Measurements from ENCODE around the gene ITFG2. TPM values are rescaled to one million over a fixed set of nuclear protein-coding genes. Genes with fewer than 3 reads are reported as not detected.

The ITFG2 gene
- total and polyA plus RNA-seq, 2 of the 13 experiments (the other 11 are each of a cell fraction or from before 2014, with no cell fraction given) = 14.8 to 15.5 TPM

- FAIRE-seq (no peak), ATAC-seq (no peak)
- H3K27me3 ChIP-seq (ENCODE audit: control insufficient read depth in 1 of 2, insufficient read depth in 2 of 2, low read length in 2 of 2) = peaks cover 5 to 58% of the 10 kb centered on the region in 2 experiments; a peak in 4 of 5 replicates
- TF ChIP-seq ZNF143 (CRISPR knock-in tag; IDR thresholded peaks at IDR 0.05) = no peak
- TF ChIP-seq ARID4A (CRISPR knock-in tag; IDR thresholded peaks at IDR 0.05; ENCODE audit: borderline replicate concordance) = no peak
- TF ChIP-seq ATF4 (CRISPR knock-in tag; IDR thresholded peaks at IDR 0.05) = no peak
- TF ChIP-seq ZNF281 (CRISPR knock-in tag; IDR thresholded peaks at IDR 0.05; ENCODE audit: borderline replicate concordance) = no peak
- TF ChIP-seq GPN1 (CRISPR knock-in tag; IDR thresholded peaks at IDR 0.05; ENCODE audit: borderline replicate concordance) = no peak
- TF ChIP-seq ZNF558 (CRISPR knock-in tag; IDR thresholded peaks at IDR 0.05; ENCODE audit: borderline replicate concordance) = no peak
- TF ChIP-seq CSRNP2 (CRISPR knock-in tag; conservative IDR thresholded peaks at IDR 0.05; ENCODE audit: low read depth) = no peak
- TF ChIP-seq ZNF577 (CRISPR knock-in tag; IDR thresholded peaks at IDR 0.05; ENCODE audit: borderline replicate concordance, low read depth) = no peak
- no peak for TF ChIP-seq CCDC6 (CRISPR knock-in tag; IDR thresholded peaks at IDR 0.05)
- TF ChIP-seq MXD3 (CRISPR knock-in tag; IDR thresholded peaks at IDR 0.05) = no peak
- TF ChIP-seq REPIN1 (CRISPR knock-in tag; IDR thresholded peaks at IDR 0.05; ENCODE audit: borderline replicate concordance, low read depth) = no peak
- no peak for TF ChIP-seq PLSCR1 (CRISPR knock-in tag; IDR thresholded peaks at IDR 0.05; ENCODE audit: borderline replicate concordance)
- no peak for TF ChIP-seq FOXC1 (CRISPR knock-in tag; IDR thresholded peaks at IDR 0.05; ENCODE audit: borderline replicate concordance)
Observed at GRCh38 chr12:2775431-2775830, 37.0 kb upstream of the ITFG2 start.

More at GRCh38 chr12:2775431-2775830, 37.0 kb upstream of the ITFG2 start:
- Histone ChIP-seq H3K36me3 (replicated peaks in 1 of 2; ENCODE audit: control insufficient read depth in 1 of 2, insufficient read depth in 2 of 2, low read length in 2 of 2) (no peaks in the 10 kb centered on the region), H3K4me3 (replicated peaks in 1 of 3; ENCODE audit: insufficient read depth in 1 of 3, low read depth in 2 of 3, low read length in 3 of 3) (no peak overlapping the region), H4K20me1 (ENCODE audit: insufficient read depth, low read length) (no peaks in the 10 kb centered on the region), H3K4me1 (ENCODE audit: insufficient read depth, low read length) (no peaks in the 10 kb centered on the region), H2AFZ (ENCODE audit: low read length) (no peak overlapping the region), H3K9ac (ENCODE audit: insufficient read depth, low read depth, low read length) (no peak overlapping the region), H3K9me3 (ENCODE audit: low read length) (no peaks in the 10 kb centered on the region), H3K4me2 (ENCODE audit: low read depth, low read length) (no peak overlapping the region), H3K79me2 (ENCODE audit: insufficient read depth, low read length) (no peaks in the 10 kb centered on the region), H3K27ac (ENCODE audit: extremely low read length, insufficient read depth, low read length) (no peak overlapping the region)
- 4% methylated on average over 3 of the region's 8 CpGs for WGBS (ENCODE audit: low lambda C conversion rate)
- BruUV-seq (replicated peaks) = no TSS peak
- no peak for DNase-seq (ENCODE audit: low spot score)
- intact Hi-C loops (cut with micrococcal nuclease; ENCODE audit: unreplicated experiment) (no loop called here), in situ Hi-C loops (cut with HindIII; ENCODE audit: extremely low pct_ligation_motif_present, low pct_unique_long_range_greater_than_20kb) (no loop called here)
- ChIA-PET POLR2A (no interaction called here), CTCF (ENCODE audit: low intra/inter-chr PET ratio, low total read pairs) (no interaction called here)
